ENCODE results near the gene GABRB2. TPM values are rescaled to one million over a fixed set of nuclear protein-coding genes. Genes with fewer than 3 reads are reported as not detected.

Gene GABRB2
- total RNA-seq, 1 experiment from 2014 or later = not detected

DNA sequence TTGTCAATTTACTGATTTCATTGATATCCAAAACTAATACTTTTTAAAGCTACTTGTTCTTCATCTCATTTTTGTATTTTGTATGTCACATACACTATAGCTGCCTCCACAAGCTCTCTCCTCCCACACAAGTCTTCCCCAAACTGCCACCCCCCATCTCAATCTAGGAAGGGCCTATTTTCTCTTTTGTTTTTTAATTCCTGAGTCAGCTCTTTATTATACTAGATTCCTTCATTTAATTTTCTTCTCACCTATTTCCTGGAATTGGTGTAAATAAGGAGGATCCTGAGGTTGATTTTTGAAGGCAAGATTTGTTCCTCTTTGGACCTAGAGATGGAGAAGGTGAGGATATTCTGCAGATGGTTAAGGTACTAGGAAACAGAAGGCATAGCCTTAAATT is 277.4 kb downstream of the GABRB2 start:
- ATAC-seq (no peak), DNase-seq (ENCODE audit: low read depth, low spot score) (no peak)
- BruUV-seq (replicated peaks) = no TSS peak
- H3K4me2 ChIP-seq (ENCODE audit: low read length) = no peak overlapping the region
- no peaks in the 10 kb centered on the region for H3K9me2 ChIP-seq (ENCODE audit: insufficient read depth)
- no peak overlapping the region for H3K27ac ChIP-seq (ENCODE audit: low read depth, low read length)
- no peak overlapping the region for H3K4me3 ChIP-seq (replicated peaks in 1 of 2; ENCODE audit: low read depth in 1 of 2, low read length in 2 of 2)
- no peaks in the 10 kb centered on the region for H3K79me2 ChIP-seq (ENCODE audit: insufficient read depth, low read length)
- no peak overlapping the region for H3K9ac ChIP-seq (ENCODE audit: low read length)
- intact Hi-C loops (cut with micrococcal nuclease) = no loop called here
- H3K27me3 ChIP-seq (ENCODE audit: insufficient read depth, low read length) = no peaks in the 10 kb centered on the region
- TF ChIP-seq, protein P1, sequence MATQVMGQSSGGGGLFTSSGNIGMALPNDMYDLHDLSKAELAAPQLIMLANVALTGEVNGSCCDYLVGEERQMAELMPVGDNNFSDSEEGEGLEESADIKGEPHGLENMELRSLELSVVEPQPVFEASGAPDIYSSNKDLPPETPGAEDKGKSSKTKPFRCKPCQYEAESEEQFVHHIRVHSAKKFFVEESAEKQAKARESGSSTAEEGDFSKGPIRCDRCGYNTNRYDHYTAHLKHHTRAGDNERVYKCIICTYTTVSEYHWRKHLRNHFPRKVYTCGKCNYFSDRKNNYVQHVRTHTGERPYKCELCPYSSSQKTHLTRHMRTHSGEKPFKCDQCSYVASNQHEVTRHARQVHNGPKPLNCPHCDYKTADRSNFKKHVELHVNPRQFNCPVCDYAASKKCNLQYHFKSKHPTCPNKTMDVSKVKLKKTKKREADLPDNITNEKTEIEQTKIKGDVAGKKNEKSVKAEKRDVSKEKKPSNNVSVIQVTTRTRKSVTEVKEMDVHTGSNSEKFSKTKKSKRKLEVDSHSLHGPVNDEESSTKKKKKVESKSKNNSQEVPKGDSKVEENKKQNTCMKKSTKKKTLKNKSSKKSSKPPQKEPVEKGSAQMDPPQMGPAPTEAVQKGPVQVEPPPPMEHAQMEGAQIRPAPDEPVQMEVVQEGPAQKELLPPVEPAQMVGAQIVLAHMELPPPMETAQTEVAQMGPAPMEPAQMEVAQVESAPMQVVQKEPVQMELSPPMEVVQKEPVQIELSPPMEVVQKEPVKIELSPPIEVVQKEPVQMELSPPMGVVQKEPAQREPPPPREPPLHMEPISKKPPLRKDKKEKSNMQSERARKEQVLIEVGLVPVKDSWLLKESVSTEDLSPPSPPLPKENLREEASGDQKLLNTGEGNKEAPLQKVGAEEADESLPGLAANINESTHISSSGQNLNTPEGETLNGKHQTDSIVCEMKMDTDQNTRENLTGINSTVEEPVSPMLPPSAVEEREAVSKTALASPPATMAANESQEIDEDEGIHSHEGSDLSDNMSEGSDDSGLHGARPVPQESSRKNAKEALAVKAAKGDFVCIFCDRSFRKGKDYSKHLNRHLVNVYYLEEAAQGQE (IDR thresholded peaks at IDR 0.05; ENCODE audit: low read depth) = no peak
- TF ChIP-seq ZFX (IDR thresholded peaks at IDR 0.05) (no peak), POLR2A (IDR thresholded peaks at IDR 0.05; ENCODE audit: borderline replicate concordance, extremely low read depth, insufficient read depth, insufficient read length) (no peak), YY1 (IDR thresholded peaks at IDR 0.05; ENCODE audit: extremely low read depth, insufficient replicate concordance, low read depth, low read length) (no peak), TCF7L2 (IDR thresholded peaks at IDR 0.05; ENCODE audit: borderline replicate concordance, extremely low read depth, insufficient read depth, insufficient read length) (no peak), EZH2 (IDR thresholded peaks at IDR 0.05) (no peak), JUND (IDR thresholded peaks at IDR 0.05) (no peak), POLR2AphosphoS5 (IDR thresholded peaks at IDR 0.05; ENCODE audit: low read depth, low read length) (no peak), ZNF274 (IDR thresholded peaks at IDR 0.05; ENCODE audit: low read depth, low read length) (no peak), SRF (IDR thresholded peaks at IDR 0.05; ENCODE audit: low read depth) (no peak), SIN3A (IDR thresholded peaks at IDR 0.05; ENCODE audit: low read depth) (no peak), ELF1 (IDR thresholded peaks at IDR 0.05; ENCODE audit: borderline replicate concordance, low read depth) (no peak), CEBPB (IDR thresholded peaks at IDR 0.05; ENCODE audit: low read depth) (no peak), FOSL1 (IDR thresholded peaks at IDR 0.05; ENCODE audit: low read depth) (no peak)
- TF ChIP-seq, protein P2, sequence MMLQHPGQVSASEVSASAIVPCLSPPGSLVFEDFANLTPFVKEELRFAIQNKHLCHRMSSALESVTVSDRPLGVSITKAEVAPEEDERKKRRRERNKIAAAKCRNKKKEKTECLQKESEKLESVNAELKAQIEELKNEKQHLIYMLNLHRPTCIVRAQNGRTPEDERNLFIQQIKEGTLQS (IDR thresholded peaks at IDR 0.05) = no peak
- TF ChIP-seq, protein P3, sequence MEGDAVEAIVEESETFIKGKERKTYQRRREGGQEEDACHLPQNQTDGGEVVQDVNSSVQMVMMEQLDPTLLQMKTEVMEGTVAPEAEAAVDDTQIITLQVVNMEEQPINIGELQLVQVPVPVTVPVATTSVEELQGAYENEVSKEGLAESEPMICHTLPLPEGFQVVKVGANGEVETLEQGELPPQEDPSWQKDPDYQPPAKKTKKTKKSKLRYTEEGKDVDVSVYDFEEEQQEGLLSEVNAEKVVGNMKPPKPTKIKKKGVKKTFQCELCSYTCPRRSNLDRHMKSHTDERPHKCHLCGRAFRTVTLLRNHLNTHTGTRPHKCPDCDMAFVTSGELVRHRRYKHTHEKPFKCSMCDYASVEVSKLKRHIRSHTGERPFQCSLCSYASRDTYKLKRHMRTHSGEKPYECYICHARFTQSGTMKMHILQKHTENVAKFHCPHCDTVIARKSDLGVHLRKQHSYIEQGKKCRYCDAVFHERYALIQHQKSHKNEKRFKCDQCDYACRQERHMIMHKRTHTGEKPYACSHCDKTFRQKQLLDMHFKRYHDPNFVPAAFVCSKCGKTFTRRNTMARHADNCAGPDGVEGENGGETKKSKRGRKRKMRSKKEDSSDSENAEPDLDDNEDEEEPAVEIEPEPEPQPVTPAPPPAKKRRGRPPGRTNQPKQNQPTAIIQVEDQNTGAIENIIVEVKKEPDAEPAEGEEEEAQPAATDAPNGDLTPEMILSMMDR (IDR thresholded peaks at IDR 0.05 in 2 of 3, conservative IDR thresholded peaks at IDR 0.05 in 1 of 3; ENCODE audit: borderline replicate concordance in 1 of 3, insufficient read depth in 1 of 3, low read depth in 2 of 3, low read length in 2 of 3) = no peak
- TF ChIP-seq, protein P4, sequence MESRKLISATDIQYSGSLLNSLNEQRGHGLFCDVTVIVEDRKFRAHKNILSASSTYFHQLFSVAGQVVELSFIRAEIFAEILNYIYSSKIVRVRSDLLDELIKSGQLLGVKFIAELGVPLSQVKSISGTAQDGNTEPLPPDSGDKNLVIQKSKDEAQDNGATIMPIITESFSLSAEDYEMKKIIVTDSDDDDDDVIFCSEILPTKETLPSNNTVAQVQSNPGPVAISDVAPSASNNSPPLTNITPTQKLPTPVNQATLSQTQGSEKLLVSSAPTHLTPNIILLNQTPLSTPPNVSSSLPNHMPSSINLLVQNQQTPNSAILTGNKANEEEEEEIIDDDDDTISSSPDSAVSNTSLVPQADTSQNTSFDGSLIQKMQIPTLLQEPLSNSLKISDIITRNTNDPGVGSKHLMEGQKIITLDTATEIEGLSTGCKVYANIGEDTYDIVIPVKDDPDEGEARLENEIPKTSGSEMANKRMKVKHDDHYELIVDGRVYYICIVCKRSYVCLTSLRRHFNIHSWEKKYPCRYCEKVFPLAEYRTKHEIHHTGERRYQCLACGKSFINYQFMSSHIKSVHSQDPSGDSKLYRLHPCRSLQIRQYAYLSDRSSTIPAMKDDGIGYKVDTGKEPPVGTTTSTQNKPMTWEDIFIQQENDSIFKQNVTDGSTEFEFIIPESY (IDR thresholded peaks at IDR 0.05; ENCODE audit: extremely low read depth, insufficient replicate concordance, low read length) = no peak
- TF ChIP-seq, protein P5, sequence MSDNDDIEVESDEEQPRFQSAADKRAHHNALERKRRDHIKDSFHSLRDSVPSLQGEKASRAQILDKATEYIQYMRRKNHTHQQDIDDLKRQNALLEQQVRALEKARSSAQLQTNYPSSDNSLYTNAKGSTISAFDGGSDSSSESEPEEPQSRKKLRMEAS (IDR thresholded peaks at IDR 0.05) = no peak
- H4K20me1 ChIP-seq (ENCODE audit: insufficient read depth) = no peaks in the 10 kb centered on the region
- H3K9me3 ChIP-seq (ENCODE audit: control insufficient read depth in 1 of 2, insufficient read depth in 1 of 2, low read depth in 1 of 2, low read length in 2 of 2) = peaks cover 0 to 5% of the 10 kb centered on the region in 2 experiments; a peak in 3 of 4 replicates
- H3K36me3 ChIP-seq (ENCODE audit: control insufficient read depth in 1 of 2, insufficient read depth in 2 of 2, low read length in 2 of 2) = no peaks in the 10 kb centered on the region
- RAD21 ChIA-PET (ENCODE audit: low non-redundant PET in 1 of 2, low total read pairs in 2 of 2, uncharacterized antibody in 2 of 2, unreplicated experiment in 2 of 2) = no interaction called here
- no peak overlapping the region for H2AFZ ChIP-seq (ENCODE audit: low read depth, low read length, poor library complexity, severe bottlenecking)
- POLR2A ChIA-PET = no interaction called here
- CTCF ChIA-PET = no interaction called here
- H3K4me1 ChIP-seq (ENCODE audit: control insufficient read depth in 1 of 2, insufficient read depth in 2 of 2, low read length in 2 of 2) = no peaks in the 10 kb centered on the region
